ENCODE measurements around the gene CD40LG.

DNA sequence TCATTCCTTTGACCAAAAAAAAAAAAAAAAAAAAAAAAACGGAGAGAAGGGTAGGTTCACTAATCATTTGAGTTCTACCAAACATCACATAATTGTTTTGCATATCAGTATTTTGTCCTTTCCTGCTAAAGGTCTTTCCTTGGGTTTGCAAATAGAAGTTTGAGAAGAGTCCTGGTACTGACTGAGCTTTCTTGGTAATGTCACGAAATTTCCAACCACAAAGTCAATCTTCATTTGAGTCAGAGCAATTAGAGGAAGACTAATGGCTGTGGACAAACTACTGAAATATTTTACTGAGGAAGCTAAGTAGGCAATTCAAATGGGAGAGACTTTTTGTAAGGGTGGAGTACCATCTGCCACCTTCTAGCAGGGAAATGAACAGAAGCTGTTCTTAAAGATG, 21.7 kb upstream of the CD40LG start:
- no peak for TF ChIP-seq POLR2A (IDR thresholded peaks at IDR 0.05)
- no peak for TF ChIP-seq CTCF (IDR thresholded peaks at IDR 0.05)
